ENCODE measurements around the gene UACA. TPM values are rescaled to one million over a fixed set of nuclear protein-coding genes. Genes with fewer than 3 reads are reported as not detected.

UACA gene
- total RNA-seq, 2 donors from 2014 or later: 18.4 to 30.1 TPM

- DNase-seq (ENCODE audit: low spot score): no peak
- Histone ChIP-seq H3K4me1 (peaks cover 0 to 7% of the 10 kb centered on the region in 2 donors), H3K27me3 (no peaks in the 10 kb centered on the region), H3K36me3 (no peaks in the 10 kb centered on the region), H3K9me3 (no peaks in the 10 kb centered on the region), H3K4me3 (no peak overlapping the region), H3K27ac (no peak overlapping the region)
- peak in 1 of 2 donors; percentile 19 for TF ChIP-seq CTCF (IDR thresholded peaks at IDR 0.05)
These were observed 126.7 kb downstream of the UACA start for GRCh38 chr15:70636540-70637165.

- H3K4me3 ChIP-seq: no peak overlapping the region
- no peak overlapping the region for H3K27ac ChIP-seq
- H3K4me1 ChIP-seq: peaks cover 0 to 7% of the 10 kb centered on the region in 2 donors
- H3K36me3 ChIP-seq: no peaks in the 10 kb centered on the region
- TF ChIP-seq CTCF (IDR thresholded peaks at IDR 0.05): no peak
- no peak for DNase-seq (ENCODE audit: low spot score)
- H3K9me3 ChIP-seq: no peaks in the 10 kb centered on the region
- H3K27me3 ChIP-seq: no peaks in the 10 kb centered on the region
These were observed 127.5 kb downstream of the UACA start for GRCh38 chr15:70635895-70636294.

- Histone ChIP-seq H3K36me3 (no peaks in the 10 kb centered on the region), H3K4me3 (no peak overlapping the region), H3K4me1 (peaks cover 0 to 7% of the 10 kb centered on the region in 2 donors), H3K9me3 (no peaks in the 10 kb centered on the region), H3K27ac (no peak overlapping the region), H3K27me3 (no peaks in the 10 kb centered on the region)
- DNase-seq (ENCODE audit: low spot score): no peak
- no peak for TF ChIP-seq CTCF (IDR thresholded peaks at IDR 0.05)
These were observed 129.4 kb downstream of the UACA start for GRCh38 chr15:70633991-70634390.

- Histone ChIP-seq H3K9me3 (no peaks in the 10 kb centered on the region), H3K4me3 (no peak overlapping the region), H3K36me3 (no peaks in the 10 kb centered on the region), H3K4me1 (peaks cover 0 to 7% of the 10 kb centered on the region in 2 donors), H3K27me3 (no peaks in the 10 kb centered on the region), H3K27ac (no peak overlapping the region)
- TF ChIP-seq CTCF (IDR thresholded peaks at IDR 0.05): no peak
- DNase-seq (ENCODE audit: low spot score): no peak
These were observed 130.1 kb downstream of the UACA start for GRCh38 chr15:70633103-70633831.

GRCh38 chr15:70632491-70633102, 130.8 kb downstream of the UACA start:
- Histone ChIP-seq H3K27ac (no peak overlapping the region), H3K9me3 (no peaks in the 10 kb centered on the region), H3K4me1 (peaks cover 0 to 7% of the 10 kb centered on the region in 2 donors), H3K4me3 (no peak overlapping the region), H3K27me3 (no peaks in the 10 kb centered on the region), H3K36me3 (no peaks in the 10 kb centered on the region)
- DNase-seq (ENCODE audit: low spot score): no peak
- TF ChIP-seq CTCF (IDR thresholded peaks at IDR 0.05): no peak
